OCI-LY1 (cell line): ENCODE data around the gene HSD3B2.

Experiments
- H2AFZ ChIP-seq: fragments of 200-600 bp; sonication (generic), shearing (Covaris generic); 2 replicates; pipeline ENCODE4 v1.6.0; 2014; ENCODE audit warnings: antibody characterized with exemption, mild to moderate bottlenecking, low read length
- H3F3A ChIP-seq: fragments of 200-600 bp; sonication (generic), shearing (Covaris generic); 2 replicates; pipeline ENCODE4 v1.6.0; 2014; ENCODE audit warnings: mild to moderate bottlenecking, antibody characterized with exemption, low read length, moderate library complexity; ENCODE audit not compliant: insufficient read depth
- H3K27ac ChIP-seq: fragments of 200-600 bp; sonication (generic); 2 replicates; pipeline ENCODE4 v1.5.1; 2014; ENCODE audit warnings: low read length, mixed run types, mild to moderate bottlenecking, low read depth; ENCODE audit not compliant: poor library complexity, severe bottlenecking
- H3K27me3 ChIP-seq: fragments of 200-600 bp; sonication (generic); 2 replicates; pipeline ENCODE4 v1.6.0; 2014; ENCODE audit warnings: antibody characterized with exemption, mild to moderate bottlenecking, low read length, moderate library complexity; ENCODE audit not compliant: insufficient read depth
- H3K36me3 ChIP-seq: fragments of 200-600 bp; sonication (generic); 2 replicates; pipeline ENCODE4 v1.6.1; 2014; ENCODE audit warnings: mild to moderate bottlenecking, antibody characterized with exemption, low read length, moderate library complexity, mixed read lengths; ENCODE audit not compliant: insufficient read depth
- H3K4me1 ChIP-seq: fragments of 200-600 bp; sonication (generic); 2 replicates; pipeline ENCODE4 v1.5.1; 2014; ENCODE audit warnings: mild to moderate bottlenecking, low read length, moderate library complexity; ENCODE audit not compliant: insufficient read depth, severe bottlenecking
- H3K4me2 ChIP-seq: fragments of 200-600 bp; sonication (generic), shearing (Covaris generic); 2 replicates; pipeline ENCODE4 v1.6.1; 2014; ENCODE audit warnings: low read length
- H3K4me3 ChIP-seq: fragments of 200-600 bp; sonication (generic); 2 replicates; pipeline ENCODE4 v1.5.1; 2014; ENCODE audit warnings: low read length, low read depth, mild to moderate bottlenecking, mixed read lengths; ENCODE audit not compliant: poor library complexity, severe bottlenecking
- H3K79me2 ChIP-seq: fragments of 200-600 bp; shearing (Covaris generic); 2 replicates; pipeline ENCODE4 v1.6.1; 2016; ENCODE audit warnings: mixed run types, low read length, mixed read lengths; ENCODE audit not compliant: insufficient read depth
- H3K9ac ChIP-seq: fragments of 200-600 bp; sonication (generic), shearing (Covaris generic); 2 replicates; pipeline ENCODE4 v1.6.1; 2014; ENCODE audit warnings: mild to moderate bottlenecking, low read length, mixed read lengths
- H3K9me2 ChIP-seq: fragments of 200-600 bp; sonication (generic), shearing (Covaris generic); 2 replicates; pipeline ENCODE4 v1.6.1; 2014; ENCODE audit warnings: low read depth, mild to moderate bottlenecking, low read length, mixed read lengths
- H3K9me3 ChIP-seq: fragments of 200-600 bp; shearing (Covaris generic); 2 replicates; pipeline ENCODE4 v1.6.1; 2014; ENCODE audit warnings: low read length, mixed read lengths
- H4K20me1 ChIP-seq: fragments of 200-600 bp; sonication (generic), shearing (Covaris generic); 2 replicates; pipeline ENCODE4 v1.6.0; 2016; ENCODE audit warnings: mild to moderate bottlenecking, low read length; ENCODE audit not compliant: insufficient read depth
- CTCF ChIP-seq: fragments of 200-600 bp; sonication (generic), shearing (Covaris generic); IDR thresholded peaks from 2 replicates; pipeline ENCODE4 v1.5.1; 2017; ENCODE audit warnings: mild to moderate bottlenecking, antibody characterized with exemption, low read length, moderate library complexity, mixed read lengths
- EZH2 ChIP-seq: fragments of 200-600 bp; sonication (generic), shearing (Covaris generic); IDR thresholded peaks from 2 replicates; pipeline ENCODE4 v1.8.0; 2017; ENCODE audit warnings: borderline replicate concordance, mixed run types, mild to moderate bottlenecking, antibody characterized with exemption, low read length, moderate library complexity, mixed read lengths

Gene HSD3B2

GRCh38 chr1:119469741-119470140 is 54.8 kb downstream of the HSD3B2 start:
- no peak for TF ChIP-seq EZH2
- TF ChIP-seq CTCF = no peak
- H3K4me2 ChIP-seq = no peak overlapping the region
- H3K9ac ChIP-seq = no peak overlapping the region
- no peaks in the 10 kb centered on the region for H3K27me3 ChIP-seq
- H2AFZ ChIP-seq = no peak overlapping the region
- no peaks in the 10 kb centered on the region for H3K36me3 ChIP-seq
- H3K79me2 ChIP-seq = no peaks in the 10 kb centered on the region
- no peak overlapping the region for H3K4me3 ChIP-seq
- no peaks in the 10 kb centered on the region for H3K9me2 ChIP-seq
- no peaks in the 10 kb centered on the region for H3K9me3 ChIP-seq
- H3F3A ChIP-seq = no peaks in the 10 kb centered on the region
- H4K20me1 ChIP-seq = no peaks in the 10 kb centered on the region
- no peaks in the 10 kb centered on the region for H3K4me1 ChIP-seq
- H3K27ac ChIP-seq = no peak overlapping the region

- TF ChIP-seq EZH2 = no peak
- TF ChIP-seq CTCF = no peak
- no peak overlapping the region for H3K9ac ChIP-seq
- H3K4me3 ChIP-seq = no peak overlapping the region
- no peaks in the 10 kb centered on the region for H3K36me3 ChIP-seq
- no peaks in the 10 kb centered on the region for H3K27me3 ChIP-seq
- no peaks in the 10 kb centered on the region for H3K4me1 ChIP-seq
- H2AFZ ChIP-seq = no peak overlapping the region
- no peaks in the 10 kb centered on the region for H4K20me1 ChIP-seq
- H3F3A ChIP-seq = no peaks in the 10 kb centered on the region
- no peaks in the 10 kb centered on the region for H3K9me3 ChIP-seq
- no peak overlapping the region for H3K4me2 ChIP-seq
- H3K79me2 ChIP-seq = no peaks in the 10 kb centered on the region
- no peaks in the 10 kb centered on the region for H3K9me2 ChIP-seq
- H3K27ac ChIP-seq = no peak overlapping the region
These were observed 55.4 kb downstream of the HSD3B2 start for GRCh38 chr1:119470377-119470776.

GRCh38 chr1:119470958-119471357 is 56.0 kb downstream of the HSD3B2 start:
- TF ChIP-seq CTCF (no peak), EZH2 (no peak)
- H3K4me2 ChIP-seq = no peak overlapping the region

More at GRCh38 chr1:119470958-119471357, 56.0 kb downstream of the HSD3B2 start:
- H4K20me1 ChIP-seq = no peaks in the 10 kb centered on the region
- H3K27me3 ChIP-seq = no peaks in the 10 kb centered on the region
- no peaks in the 10 kb centered on the region for H3K4me1 ChIP-seq
- no peak overlapping the region for H3K9ac ChIP-seq
- no peaks in the 10 kb centered on the region for H3K9me2 ChIP-seq
- no peaks in the 10 kb centered on the region for H3K79me2 ChIP-seq
- no peak overlapping the region for H3K27ac ChIP-seq
- H3K4me3 ChIP-seq = no peak overlapping the region
- H3K9me3 ChIP-seq = no peaks in the 10 kb centered on the region
- no peak overlapping the region for H2AFZ ChIP-seq
- no peaks in the 10 kb centered on the region for H3K36me3 ChIP-seq
- no peaks in the 10 kb centered on the region for H3F3A ChIP-seq
